Measurements from ENCODE around the gene F8. TPM values are rescaled to one million over a fixed set of nuclear protein-coding genes. Genes with fewer than 3 reads are reported as not detected.

The F8 gene
- polyA plus RNA-seq, 1 donor from 2014 or later: 2.1 TPM

DNA sequence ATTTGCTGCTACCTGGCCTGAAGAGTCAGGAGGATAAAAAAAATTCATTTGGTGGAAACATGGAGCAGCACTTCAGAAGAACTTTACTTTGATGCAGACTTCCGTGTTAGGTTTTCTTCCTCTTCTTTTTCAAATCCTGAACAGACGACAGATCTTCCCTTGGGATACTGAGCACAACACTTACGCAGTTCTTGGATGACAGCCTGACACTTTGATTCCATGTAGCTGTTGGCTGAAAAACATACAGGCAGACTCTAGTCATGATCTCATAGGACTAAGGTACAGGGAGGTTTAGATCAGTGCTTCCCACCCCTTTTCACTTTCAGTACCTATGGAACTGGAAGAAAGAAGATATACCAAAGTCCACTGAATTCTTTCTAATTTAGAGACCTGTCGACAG is 39.2 kb upstream of the F8 start:
- Histone ChIP-seq H3K4me3 (ENCODE audit: low read length) (no peak overlapping the region), H3K36me3 (ENCODE audit: insufficient read depth, low read length) (no peaks in the 10 kb centered on the region), H3K9ac (ENCODE audit: low read length) (no peak overlapping the region), H3F3A (ENCODE audit: insufficient read depth, low read length, poor library complexity, severe bottlenecking) (no peaks in the 10 kb centered on the region), H3K9me2 (ENCODE audit: insufficient read depth, low read length) (no peaks in the 10 kb centered on the region), H3K9me3 (ENCODE audit: low read length) (no peaks in the 10 kb centered on the region), H3K27me3 (ENCODE audit: insufficient read depth, low read depth, low read length) (no peaks in the 10 kb centered on the region), H3K27ac (ENCODE audit: low read length) (no peak overlapping the region), H4K20me1 (ENCODE audit: insufficient read depth) (no peaks in the 10 kb centered on the region), H2AFZ (ENCODE audit: low read depth, low read length) (no peak overlapping the region), H3K4me2 (ENCODE audit: low read length) (no peak overlapping the region), H3K79me2 (replicated peaks; ENCODE audit: insufficient read depth, low read length) (no peaks in the 10 kb centered on the region)
- no peak for TF ChIP-seq TAF1 (IDR thresholded peaks at IDR 0.05; ENCODE audit: low read depth)
- peak; percentile 53 for TF ChIP-seq POLR2AphosphoS5 (IDR thresholded peaks at IDR 0.05)
- no peak for TF ChIP-seq REST (IDR thresholded peaks at IDR 0.05; ENCODE audit: borderline replicate concordance)
- peak; percentile 46 for TF ChIP-seq EP300 (conservative IDR thresholded peaks at IDR 0.05; ENCODE audit: poor library complexity, severe bottlenecking)

GRCh38 chrX:155056877-155057792 is 34.6 kb upstream of the F8 start:
- H2AFZ ChIP-seq (ENCODE audit: low read depth, low read length): no peak overlapping the region
- no peak overlapping the region for H3K9ac ChIP-seq (ENCODE audit: low read length)
- H4K20me1 ChIP-seq (ENCODE audit: insufficient read depth): no peaks in the 10 kb centered on the region
- no peak overlapping the region for H3K4me3 ChIP-seq (ENCODE audit: low read length)
- H3K79me2 ChIP-seq (replicated peaks; ENCODE audit: insufficient read depth, low read length): no peaks in the 10 kb centered on the region
- no peaks in the 10 kb centered on the region for H3K36me3 ChIP-seq (ENCODE audit: insufficient read depth, low read length)
- no peak overlapping the region for H3K27ac ChIP-seq (ENCODE audit: low read length)
- no peaks in the 10 kb centered on the region for H3K9me2 ChIP-seq (ENCODE audit: insufficient read depth, low read length)
- no peaks in the 10 kb centered on the region for H3F3A ChIP-seq (ENCODE audit: insufficient read depth, low read length, poor library complexity, severe bottlenecking)
- no peak overlapping the region for H3K4me2 ChIP-seq (ENCODE audit: low read length)
- TF ChIP-seq EP300 (conservative IDR thresholded peaks at IDR 0.05; ENCODE audit: poor library complexity, severe bottlenecking): no peak
- no peak for TF ChIP-seq MXI1 (conservative IDR thresholded peaks at IDR 0.05; ENCODE audit: poor library complexity, severe bottlenecking)
- TF ChIP-seq RAD21 (conservative IDR thresholded peaks at IDR 0.05): peak; percentile 50
- peak; percentile 64 for TF ChIP-seq SMC3 (conservative IDR thresholded peaks at IDR 0.05; ENCODE audit: poor library complexity)
- TF ChIP-seq REST (IDR thresholded peaks at IDR 0.05; ENCODE audit: borderline replicate concordance): peak; percentile 22
- no peak for TF ChIP-seq POLR2AphosphoS5 (IDR thresholded peaks at IDR 0.05)
- TF ChIP-seq, protein P1, sequence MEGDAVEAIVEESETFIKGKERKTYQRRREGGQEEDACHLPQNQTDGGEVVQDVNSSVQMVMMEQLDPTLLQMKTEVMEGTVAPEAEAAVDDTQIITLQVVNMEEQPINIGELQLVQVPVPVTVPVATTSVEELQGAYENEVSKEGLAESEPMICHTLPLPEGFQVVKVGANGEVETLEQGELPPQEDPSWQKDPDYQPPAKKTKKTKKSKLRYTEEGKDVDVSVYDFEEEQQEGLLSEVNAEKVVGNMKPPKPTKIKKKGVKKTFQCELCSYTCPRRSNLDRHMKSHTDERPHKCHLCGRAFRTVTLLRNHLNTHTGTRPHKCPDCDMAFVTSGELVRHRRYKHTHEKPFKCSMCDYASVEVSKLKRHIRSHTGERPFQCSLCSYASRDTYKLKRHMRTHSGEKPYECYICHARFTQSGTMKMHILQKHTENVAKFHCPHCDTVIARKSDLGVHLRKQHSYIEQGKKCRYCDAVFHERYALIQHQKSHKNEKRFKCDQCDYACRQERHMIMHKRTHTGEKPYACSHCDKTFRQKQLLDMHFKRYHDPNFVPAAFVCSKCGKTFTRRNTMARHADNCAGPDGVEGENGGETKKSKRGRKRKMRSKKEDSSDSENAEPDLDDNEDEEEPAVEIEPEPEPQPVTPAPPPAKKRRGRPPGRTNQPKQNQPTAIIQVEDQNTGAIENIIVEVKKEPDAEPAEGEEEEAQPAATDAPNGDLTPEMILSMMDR (IDR thresholded peaks at IDR 0.05; ENCODE audit: poor library complexity, severe bottlenecking): peak; percentile 68
- no peak for TF ChIP-seq EZH2 (IDR thresholded peaks at IDR 0.05; ENCODE audit: borderline replicate concordance, insufficient read depth, low read length, poor library complexity, severe bottlenecking)
- TF ChIP-seq TAF1 (IDR thresholded peaks at IDR 0.05; ENCODE audit: low read depth): no peak
- H3K9me3 ChIP-seq (ENCODE audit: low read length): no peaks in the 10 kb centered on the region
- no peaks in the 10 kb centered on the region for H3K27me3 ChIP-seq (ENCODE audit: insufficient read depth, low read depth, low read length)
